ENCODE data around the gene ARHGAP4.
A peak's percentile ranks its signal among the peaks of the same experiment; 100 is the strongest.

ARHGAP4 gene

DNA sequence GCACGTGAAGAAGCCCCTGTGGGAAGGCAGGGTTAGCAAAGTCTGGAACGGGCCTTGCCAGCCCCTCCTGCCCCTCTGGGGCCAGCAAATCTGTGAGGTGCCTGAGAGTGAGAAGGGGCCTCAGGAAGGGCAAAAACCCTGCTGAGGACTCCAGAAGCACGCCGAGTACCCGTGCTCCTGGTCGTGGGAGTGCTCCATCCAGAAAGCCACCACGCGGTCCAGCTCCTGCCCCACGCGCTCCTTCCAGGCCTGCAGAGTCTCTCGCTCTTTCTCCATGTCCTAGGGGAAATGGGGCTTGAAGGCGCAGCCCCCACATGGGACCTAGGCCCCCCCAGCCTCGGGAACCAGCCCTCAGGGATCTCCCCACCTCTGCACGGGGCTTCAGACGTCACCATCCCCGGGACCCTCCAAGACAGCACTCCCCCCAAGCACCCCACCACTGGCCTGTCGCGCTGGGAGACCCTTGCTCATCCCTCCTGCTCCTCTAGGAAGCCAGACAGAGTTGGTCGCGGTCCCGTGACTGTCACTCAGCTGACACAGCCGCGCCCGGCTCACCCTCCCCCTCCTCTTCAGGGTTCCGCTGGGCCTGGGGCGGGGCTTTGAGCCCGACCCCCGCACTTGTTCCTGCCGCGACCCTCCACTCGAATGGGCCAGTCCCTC lies 18.2 kb upstream of the ARHGAP4 start, which contains the start of gene RENBP:
TSS of gene RENBP (minus strand) at position 504 of the 660 bp plus-strand sequence. CDS start at position 471, 33 bp downstream.
- no peak for DNase-seq

DNA sequence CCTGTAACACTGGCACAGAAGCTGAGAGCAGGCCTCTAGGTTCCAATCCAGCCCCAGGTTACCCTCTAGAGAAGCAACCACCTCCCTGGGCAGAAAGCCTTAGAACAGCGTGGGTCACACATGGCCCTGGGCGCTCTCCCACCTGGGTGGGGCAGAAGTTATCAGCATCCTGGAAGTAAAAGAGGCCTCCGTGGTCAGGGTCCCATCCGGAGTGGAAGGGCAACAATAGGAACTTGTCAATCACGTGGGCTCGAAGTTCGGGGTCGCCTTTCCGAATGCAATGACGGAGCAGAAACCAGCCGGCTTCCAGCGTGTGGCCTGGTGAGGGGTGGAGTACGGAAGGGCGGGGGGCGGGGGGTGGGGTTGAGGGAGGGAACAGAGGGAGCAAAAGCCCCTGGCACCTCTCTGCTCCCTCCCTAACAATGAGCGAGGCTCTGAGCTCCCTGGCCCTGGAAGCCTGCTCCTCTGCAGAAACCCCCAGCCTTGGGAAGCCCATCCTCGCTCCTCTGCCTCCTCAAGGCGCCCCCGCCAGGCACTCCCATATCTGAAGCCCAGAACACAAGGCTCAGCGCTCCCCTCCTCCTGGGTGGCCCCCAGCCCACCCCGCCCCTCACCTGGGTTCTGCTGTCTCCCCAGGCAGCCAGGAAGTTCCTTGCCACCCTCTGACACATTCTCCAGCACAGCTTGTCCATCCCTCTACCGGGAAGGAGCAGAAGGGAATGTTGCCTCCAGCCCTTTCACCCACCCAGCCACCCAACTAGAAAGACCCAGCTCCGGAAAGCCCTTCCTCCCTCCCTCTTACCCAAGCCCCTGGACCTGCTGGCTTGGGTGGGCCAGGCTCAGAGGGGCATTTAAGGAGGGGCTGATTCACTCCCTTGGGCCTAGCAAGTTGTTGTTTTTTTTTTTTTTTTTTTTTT lies 15.5 kb upstream of the ARHGAP4 start:
- DNase-seq = no peak

DNA sequence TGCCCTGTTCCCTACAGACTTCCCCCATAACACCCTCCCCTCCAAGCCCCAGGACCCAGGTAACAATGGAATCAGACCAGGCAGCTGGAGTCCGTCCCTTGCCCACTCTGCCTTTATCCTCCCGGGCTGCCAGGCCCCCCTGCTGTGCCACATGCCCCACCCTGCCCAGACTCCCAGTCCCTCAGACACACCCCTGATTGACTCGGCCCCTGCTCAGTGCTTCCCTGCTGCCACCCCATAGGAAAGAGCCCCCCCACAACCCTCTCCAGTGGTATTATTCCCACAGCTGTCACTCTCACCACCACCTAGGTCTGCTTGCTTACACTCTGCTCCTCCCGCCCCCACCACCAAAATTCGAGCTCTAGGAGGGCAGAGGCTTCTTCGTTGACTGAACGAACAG lies 13.5 kb upstream of the ARHGAP4 start:
- DNase-seq = no peak

DNA sequence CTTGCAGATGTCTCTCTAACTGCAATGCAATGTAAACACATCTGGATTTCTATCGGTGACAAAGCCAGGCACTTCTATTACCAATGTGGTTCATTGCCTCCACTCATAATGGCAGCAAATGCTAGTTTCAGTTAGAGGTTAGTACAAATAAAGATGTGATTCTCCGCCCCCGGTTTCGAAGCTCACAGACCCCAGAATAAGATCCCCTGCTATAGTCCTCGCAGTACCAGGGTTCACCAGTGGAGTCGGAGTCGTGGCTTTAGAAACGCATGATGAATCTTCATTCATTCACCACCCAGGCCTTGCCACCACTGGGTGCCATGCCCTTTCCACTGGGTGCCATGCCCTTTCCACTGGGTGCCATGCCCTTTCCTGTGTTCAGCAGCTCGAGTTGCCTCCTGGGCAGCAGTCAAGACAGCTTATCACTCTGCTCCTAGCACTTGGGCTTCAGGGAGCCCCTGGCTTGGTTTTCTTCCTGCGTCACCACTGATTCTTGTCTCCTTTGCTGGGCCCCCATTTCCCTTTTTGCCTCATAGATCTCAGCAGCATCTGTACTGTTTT lies 12.2 kb upstream of the ARHGAP4 start:
- no peak for DNase-seq

DNA sequence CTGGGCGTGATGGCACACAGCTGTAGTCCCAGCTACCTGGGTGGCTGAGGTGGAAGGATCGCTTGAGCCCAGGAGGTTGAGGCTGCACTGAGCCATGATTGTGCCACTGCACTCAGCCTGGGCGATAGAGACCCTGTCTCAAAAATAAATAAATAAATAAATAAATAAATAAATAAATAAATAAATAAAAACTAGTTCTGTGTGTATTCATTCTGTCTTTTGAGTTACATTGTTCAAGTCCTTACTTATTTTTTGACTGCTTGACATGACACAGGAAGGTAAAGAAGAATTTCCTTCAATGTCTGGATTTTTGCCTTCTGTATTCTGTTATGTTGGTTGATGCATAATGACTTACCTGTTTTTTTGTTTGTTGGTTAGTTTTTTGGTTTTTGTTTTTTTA lies 11.0 kb upstream of the ARHGAP4 start:
- no peak for DNase-seq

DNA sequence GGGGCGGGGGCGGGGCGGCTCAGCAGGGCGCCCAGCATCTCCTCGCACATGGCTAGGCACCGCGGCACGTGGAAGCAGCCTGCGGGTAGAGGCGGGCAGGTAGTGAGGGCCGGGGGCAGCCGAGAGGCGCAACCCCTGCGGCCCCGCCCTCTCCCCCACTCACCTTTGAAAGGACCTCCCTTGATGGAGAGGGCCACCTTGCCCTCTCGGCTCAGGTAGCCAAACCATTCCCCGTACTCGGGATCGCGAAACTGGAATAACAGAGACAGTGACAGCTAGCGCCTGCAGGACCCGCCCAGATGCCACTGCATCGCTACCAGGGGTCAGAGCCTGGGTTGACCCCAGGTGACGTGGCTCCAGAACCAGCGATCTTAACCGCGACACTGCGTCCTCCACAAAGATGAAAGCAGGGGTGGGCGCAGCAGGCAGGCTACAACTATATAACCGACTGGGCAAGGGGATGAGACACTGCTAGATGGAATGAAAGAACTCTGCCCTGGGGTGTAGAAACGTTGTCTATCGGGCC lies 9.3 kb upstream of the ARHGAP4 start:
- DNase-seq = no peak

DNA sequence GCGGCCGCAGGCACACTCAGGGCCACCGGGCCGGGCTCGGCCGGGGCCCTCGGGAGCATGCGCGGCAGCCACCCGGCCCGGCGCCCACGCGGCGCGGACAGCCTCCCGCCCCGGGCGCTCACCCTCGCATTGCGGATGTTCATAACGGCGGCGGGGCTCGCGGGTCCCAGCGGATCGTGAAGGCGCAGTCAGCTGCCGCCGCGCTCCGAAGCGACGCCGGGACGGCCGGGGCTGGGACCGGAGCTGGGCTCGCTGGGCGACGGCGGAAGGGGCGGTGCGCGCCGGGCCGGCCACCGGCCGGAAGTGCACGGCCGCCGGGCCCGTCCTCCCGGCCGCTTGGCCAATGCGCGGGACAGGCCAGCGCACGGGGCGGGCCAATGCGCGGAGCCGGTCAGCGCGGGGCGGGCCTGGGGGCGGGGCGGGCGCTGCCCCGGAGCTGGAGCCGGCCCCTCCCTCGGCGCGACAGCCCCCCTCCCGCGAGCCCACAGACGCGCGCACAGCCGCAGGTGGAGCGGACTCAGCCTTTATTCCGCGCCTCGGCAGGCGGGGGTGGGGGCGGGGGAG lies 8.8 kb upstream of the ARHGAP4 start, which contains the start of gene NAA10:
TSS of gene NAA10 (minus strand) at position 276 of the 564 bp plus-strand sequence. CDS start at position 143, 133 bp downstream.
- peak; percentile 73 for DNase-seq

DNA sequence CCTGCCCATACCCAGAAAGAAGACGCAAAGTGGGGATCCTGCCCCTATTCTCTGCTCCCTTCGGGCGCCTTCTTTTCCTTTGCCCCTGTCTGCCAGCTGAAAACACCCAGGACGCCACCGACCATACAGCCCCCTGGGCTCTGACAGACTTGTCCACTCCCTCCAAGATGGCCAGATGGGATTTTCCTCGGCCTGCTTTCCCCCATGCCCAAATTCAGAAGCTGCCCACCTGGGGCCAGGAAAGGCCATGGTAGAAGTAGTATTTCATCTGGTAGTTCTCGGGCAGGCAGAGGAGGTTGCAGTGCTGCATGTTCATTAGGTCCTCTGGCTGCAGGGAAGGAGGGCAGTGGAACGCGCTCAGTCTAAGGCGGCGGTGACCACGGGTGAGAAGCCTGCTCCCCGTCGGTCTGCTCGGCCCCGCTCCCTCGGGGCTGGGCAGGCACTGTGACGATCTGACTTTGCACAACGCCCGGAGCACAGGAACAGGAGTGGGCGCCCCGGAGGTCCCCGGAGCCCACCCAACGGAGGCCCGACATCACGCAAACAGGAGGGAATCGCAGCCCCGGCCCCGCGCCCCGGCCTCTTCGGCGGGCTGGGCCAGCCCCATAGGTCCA lies 8.2 kb upstream of the ARHGAP4 start:
- no peak for DNase-seq

DNA sequence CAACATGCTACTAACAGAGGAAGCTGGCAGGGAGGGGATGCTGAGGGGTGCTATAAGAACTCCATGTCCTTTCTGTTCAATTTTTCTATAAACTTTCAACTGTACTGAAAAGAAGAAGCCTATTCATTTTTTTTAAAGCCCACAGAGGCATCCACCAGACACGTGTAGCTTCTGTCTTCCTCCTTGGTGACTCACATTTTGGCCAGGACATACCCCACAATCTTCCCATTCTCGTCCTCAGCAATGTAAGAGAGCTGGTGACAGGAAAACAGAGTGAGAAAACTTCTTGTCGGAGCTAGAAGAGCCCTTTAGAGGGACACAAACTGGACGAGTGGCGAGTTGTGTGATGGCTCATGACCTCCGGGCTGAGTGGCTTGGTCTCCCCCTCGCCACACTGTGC lies 7.7 kb upstream of the ARHGAP4 start:
- DNase-seq = peak; percentile 41

DNA sequence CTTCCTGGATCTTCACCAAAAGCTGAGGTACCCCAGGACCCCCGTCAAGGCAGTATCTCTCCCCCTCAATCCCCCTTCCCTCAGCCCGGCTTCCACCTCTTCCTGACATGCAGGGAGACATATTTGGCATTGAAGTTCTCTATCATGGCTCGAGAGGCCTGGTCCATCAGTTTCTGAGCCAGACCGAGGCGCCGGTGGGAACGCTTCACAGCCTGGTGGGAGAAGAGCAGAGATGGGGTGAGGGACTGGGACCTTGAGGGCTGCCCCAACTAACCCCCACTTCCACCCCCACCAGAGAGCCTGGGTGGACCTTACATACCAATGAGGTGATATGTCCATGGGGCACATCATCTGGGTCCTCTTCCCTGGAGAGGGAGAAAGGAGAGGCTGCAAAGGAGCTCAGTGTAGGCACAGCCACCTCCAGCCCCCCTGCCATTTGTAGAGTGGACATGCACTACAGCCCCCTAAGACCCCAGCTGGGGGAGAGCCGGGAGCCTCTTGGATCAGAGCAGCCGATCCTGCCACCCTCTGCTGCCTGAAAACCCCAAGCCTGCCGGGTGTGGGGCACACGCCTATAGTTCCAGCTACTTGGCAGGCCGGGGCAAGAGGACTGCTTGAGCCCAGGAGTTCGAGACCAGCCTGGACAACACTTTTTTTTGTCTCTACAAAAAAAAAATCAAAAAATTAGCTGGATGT lies 6.3 kb upstream of the ARHGAP4 start:
- no peak for DNase-seq

DNA sequence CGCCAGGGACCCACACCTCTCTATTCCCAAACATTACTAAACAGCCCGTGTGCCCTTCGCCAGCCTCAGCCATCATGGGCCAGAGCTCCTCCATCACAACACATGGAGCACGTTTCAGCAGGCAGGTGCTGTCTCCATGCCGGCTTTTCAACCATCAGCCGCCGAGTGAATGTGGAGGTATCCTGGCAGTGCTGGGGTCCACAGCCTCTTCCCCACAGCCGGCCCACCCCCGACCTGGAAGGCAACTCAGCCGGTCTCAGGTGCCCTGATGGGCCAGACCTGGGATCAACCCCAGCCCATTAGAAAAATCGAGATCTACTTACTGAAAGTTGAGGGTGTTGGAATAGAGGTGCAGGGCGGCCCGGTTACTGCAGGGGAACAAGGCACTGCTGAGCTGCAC lies 5.7 kb upstream of the ARHGAP4 start:
- DNase-seq = no peak

DNA sequence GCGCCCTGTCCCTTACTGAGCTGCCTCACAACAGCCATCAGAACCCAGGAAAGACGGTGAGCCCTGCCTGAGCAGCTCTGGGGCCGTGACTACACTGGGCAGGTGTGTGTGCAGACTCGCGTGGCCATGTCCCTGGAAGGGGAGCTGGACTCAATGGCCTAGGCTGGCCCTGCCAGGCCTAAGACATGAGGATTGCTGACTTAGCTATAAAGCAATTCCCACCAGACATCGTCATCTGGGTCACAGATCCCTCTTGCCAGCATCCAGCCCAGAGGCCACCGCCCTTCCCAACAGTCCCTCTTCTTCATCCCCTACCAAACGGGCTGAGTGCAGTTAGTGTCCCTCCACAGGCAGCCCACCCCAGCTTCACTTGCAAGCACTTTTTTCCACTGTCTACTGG lies 5.1 kb upstream of the ARHGAP4 start:
- no peak for DNase-seq

DNA sequence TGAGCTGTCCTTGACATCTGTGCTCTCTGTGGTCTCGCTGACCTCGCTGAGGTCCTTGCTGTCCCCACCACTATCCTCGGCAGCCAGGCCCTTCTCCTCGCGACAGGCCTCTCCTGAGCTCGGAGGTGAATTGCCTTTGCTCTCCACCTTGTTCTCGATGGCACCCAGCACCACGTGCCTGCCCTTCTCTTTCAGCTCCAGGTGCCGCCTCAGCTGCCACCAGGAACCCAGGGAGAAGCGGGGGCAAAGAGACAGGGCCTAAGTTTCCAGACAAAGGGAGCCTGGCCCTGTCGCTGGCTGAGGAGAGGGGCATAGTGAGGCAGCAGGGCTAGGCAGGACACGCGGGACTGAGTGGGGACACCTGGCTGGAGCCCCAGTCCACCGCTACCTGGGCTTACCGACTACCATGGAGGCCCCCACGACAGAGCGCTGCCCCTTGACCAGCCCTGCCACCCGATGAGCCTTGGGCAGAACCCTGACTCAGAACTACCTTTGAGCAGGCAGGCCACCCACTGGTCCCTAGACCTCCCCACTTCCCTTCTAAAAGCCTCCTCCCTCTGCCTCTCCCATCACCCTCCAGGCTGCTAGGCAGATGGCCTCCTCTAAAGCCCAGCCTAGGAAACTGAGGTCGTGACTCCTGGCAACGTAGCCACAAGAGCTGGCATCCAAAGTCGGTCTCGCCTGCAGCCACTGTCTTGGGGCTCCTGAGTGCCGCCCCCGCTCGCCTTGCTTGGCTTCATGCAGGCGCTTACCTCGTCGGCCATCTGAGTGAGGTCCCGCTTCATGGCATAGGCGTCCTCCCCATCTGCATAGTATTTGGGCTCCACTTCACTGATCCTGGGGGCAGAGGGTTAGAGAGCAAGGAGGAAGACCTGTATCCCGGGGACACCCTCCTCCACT lies 4.2 kb upstream of the ARHGAP4 start:
- no peak for DNase-seq

DNA sequence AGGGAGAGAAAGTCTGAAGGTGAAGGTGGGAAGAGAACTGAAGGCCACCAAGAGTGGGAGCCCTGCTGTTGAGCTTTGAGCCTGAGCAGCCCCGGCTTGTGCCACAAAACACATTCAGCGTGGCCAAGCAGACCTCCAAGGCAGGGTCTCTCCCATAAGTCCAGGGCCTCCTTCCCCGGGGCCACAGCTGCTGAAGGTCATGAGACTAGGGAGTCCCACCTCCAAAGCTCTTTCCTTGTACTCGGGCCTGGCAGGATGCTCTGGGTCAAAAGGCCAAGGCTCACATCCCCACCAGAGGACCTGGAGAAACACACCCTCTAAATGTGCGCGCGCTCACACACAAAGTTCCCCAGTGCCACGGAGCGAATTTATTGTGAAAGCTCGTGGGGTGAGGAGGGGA lies 3.5 kb upstream of the ARHGAP4 start:
- no peak for DNase-seq

DNA sequence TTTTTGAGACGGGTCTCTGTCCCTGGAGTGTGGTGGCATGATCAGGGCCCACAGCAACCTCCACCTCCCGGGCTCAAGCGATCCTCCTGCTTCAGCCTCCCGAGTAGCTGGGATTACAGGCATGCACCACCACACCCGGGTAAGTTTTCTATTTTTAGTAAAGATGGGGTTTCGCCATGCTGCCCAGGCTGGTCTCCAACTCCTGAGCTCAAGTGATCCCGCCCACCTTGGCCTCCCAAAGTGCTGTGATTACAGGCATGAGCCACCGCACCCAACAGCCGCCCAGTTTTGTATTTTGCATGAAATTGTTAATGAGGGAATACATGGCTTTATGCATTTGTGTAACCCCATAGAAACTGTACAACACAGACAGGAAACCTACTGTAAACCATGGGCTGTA lies 2.8 kb upstream of the ARHGAP4 start:
- no peak for DNase-seq

DNA sequence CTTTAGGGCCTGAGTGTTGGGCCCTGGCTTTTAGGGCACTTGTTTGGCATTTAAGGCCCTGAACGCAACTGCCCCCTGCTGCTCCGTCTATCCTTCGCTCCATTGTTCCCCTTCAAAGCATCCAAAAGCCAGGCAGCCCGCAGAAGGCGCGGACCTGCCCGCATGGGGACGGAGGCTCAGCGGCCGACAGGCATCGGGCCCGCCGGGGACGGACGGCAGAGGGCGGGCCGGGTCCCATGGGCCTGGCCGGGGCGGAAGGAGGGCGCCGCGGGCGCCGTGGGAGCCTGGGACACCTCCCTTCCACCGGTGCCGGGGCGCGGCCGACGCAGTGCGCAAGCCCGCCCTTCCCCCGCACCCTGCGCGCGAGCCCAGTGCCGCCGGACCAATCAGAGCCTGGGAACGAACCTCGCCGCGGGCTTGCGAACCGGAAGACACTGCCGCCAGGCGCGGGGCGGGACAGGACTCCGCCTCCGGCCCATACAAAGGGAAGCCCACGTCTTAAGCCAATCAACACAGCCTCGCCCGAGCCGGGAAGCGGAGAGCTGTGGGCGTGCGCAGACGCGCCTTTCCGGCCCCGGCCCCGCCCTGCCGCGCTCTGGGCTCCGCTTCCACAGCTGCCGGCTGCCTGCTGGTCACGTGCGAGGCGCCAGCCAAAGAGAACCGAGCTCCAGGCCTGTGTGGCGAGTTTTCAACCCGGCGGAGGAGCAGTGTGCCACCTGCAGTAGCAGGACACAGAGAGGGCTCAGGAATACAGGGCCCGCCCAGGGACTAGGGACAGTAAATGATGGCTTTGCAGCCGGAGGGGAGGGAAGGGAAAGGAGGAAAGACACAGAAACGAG lies 2.1 kb upstream of the ARHGAP4 start:
- peak; percentile 96 for DNase-seq

DNA sequence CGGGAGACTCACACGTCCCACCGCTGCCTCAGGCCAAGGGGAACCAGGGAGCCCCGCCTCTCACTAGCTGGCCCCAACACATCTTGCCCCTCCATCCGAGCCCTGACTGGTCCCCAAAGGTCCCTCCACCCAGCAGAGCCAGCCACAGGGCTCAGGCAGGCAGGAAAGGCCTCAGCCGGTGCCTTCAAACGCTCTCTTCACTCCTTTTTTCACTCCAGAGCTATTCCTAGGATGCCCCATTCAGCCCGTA lies 1.5 kb upstream of the ARHGAP4 start:
- no peak for DNase-seq

DNA sequence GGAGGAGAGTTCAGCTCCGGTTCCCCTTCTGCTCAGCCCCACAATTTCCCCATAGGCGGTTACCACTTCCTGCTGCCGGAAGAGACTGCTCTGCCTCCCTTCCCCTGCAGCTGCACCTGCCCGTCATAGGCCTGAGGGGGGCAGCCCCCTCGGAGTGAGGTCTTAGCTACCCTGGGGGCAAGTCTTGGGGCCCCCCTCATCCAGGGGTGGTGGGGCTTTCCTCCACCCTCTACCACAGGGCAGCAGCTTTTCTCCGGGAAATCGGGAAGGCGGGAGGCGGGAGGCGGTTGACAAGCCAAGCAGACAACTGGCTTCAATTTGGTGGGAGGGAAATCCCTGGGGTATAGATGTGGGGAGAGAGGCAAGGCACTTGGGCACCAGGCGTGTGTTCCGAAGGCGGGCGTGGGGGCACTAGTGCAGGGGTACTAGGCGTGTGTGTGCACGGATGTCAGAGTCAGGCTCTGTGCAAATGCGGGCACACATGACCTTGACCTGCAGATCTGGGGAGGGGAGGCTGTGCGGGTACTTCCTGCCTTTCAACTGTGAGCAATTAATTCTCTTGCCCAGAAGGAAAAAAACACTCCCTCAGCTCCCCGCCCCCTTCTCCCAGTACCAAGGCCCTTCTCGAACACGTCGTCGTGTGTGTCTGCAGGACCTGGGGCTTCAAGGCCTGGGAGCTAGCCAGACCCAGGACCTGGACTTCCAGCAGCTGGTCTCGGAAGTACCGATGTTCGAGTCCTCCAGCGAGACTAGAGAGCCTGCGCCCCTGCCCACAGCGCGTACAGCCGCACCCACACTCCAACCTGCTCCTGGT lies 1.0 kb upstream of the ARHGAP4 start:
- no peak for DNase-seq

DNA sequence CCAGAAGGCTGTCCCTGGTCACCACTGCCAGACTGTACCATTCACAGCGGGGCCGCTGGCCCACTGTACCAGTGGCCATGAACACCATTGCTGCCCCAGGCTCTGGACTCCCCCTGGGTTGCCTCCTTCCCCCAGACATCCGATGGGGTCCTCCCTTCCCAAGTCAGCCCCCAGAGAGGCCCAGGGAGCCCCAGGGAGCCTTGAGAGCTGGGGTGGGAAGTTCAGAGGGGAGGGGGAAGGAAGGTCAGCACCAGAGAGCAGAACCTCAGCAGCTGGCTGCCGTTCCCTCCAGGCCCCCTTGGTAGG lies 441 bp upstream of the ARHGAP4 start:
- DNase-seq = no peak

DNA sequence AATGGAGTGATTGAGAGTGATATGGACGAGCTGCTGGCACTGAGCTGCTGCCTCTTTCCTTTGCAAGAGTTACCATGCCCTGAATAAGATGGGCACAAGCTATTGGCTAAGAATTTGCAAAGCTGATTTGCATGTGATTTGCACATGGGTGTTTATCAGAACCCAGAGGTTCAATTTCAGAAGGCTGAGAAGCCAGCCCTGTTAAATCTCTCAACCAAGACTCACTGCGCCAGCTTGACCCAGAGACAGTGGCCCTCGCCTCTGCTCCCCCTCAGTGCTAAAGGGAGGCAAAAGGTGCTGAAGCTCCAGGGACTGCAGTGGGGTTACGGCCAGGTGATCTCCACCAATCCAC lies 701 bp downstream of the ARHGAP4 start:
- no peak for DNase-seq
